Activated CD4-positive, alpha-beta T cell treated with anti-CD3 and anti-CD28 coated beads, Interleukin-2, amount 50 U/mL, for 48 hours (primary cell): ENCODE measurements around the gene LILRB5.
A peak's percentile ranks its signal among the peaks of the same experiment; 100 is the strongest.
"Not testable (repeated sequence)": the region's sequence is repeated elsewhere in the genome, so short reads cannot be mapped to it uniquely, and the experiment has no call there.

Experiments used
- DNase-seq, 2 experiments: peaks; one replicate each; pipeline ENCODE4 v3.0.0-alpha.2; 2020

The LILRB5 gene

GRCh38 chr19:54209811-54210494 lies 47.1 kb downstream of the LILRB5 start:
- peak; percentile 32 to 51 for DNase-seq

DNA sequence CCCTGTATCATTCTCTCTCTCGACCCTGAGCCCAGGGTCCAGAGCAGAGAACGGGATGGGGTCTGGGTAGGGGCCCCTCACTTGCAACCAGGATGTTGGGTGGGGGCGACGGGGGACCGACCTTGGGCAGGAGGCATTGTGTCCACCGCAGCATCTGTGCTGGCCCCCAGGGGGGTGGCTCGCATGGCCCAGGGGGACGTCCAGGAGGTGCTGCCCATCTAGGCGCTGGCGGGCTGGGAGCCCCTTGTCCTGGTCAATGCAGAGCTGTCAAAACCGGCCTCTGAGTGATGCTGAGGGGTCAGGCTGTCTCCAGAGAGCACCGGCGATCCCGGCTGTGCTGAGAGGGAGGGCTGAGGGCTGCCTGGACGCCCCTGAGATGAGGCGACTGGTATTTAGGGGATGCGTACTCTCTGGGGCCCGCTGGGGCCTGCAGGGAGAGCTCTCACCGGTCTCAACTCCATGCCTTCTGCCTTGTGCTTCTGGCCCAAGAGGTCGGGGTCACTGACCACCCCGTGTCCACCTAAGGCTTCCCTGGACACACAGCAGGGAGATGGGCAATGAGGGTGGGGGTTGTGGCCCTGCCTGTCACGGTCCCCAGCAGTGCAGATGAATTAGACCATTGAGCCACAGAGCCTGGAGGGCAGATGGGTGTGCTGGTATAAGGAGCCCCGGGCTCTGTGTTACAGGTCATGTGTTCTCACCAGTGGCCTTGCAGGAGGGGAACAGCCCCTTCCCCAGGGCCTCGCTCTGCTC lies 47.8 kb downstream of the LILRB5 start:
- peak in 1 of 2 experiments; percentile 34 for DNase-seq

DNA sequence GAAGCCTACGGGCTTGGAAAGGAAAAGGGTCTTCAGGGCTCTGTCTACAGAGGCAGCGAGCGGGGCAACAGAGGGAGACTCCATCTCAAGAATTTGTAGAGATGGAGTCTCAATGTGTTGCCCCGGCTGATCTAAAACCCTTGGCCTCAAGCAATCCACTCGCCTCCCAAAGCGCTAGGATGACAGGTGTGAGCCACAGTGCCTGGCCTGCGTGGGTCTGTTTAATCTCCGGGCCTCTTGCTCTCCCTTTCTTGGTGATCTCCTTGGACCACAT lies 48.4 kb downstream of the LILRB5 start:
- DNase-seq = no peak

DNA sequence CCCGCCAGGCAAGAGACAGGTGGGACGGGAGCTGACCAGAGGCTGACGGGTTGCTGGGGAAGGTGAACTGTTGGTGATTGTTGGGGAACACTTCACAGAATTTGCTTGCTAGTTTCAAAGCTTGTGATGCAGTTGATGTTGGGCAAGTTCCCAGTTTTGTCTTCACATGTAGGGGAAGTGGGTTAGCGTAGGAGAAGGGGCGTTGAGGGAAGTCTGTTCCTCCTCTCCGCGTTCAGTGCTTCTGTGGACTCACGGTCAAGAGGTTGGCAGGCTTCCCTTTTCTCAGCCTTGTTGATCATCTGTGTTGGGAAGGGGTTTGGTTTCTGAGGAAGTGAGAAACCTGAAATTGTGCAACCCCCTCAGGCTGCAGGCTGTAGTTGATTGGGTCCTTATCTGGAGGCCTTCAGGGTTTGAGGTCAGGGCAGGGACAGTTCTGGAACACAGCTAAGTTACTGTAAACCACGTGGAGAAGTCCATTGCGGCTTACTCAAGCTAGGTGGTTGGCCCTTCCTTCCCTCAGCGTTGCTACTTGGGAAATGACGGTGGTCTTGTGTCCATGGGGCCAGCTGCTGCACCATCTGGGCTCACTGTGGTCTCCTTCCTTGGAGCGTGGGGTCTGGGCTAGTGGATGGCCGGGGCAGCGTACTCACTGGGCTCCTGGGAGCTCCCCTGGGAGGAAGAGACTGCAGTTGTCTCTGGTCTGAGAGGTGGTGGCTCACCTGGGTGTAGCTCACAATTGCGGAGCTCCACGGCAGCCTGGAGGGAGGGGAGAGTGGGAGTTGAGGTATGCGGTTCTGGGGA lies 48.9 kb downstream of the LILRB5 start:
- DNase-seq = peak; percentile 72 to 76

- DNase-seq = no peak
Observed at GRCh38 chr19:54207676-54207982, 49.4 kb downstream of the LILRB5 start.

GRCh38 chr19:54207193-54207592 lies 49.9 kb downstream of the LILRB5 start:
- not testable (repeated sequence) for DNase-seq

GRCh38 chr19:54206831-54207177 lies 50.3 kb downstream of the LILRB5 start:
- DNase-seq = peak in 1 of 2 experiments; percentile 31

DNA sequence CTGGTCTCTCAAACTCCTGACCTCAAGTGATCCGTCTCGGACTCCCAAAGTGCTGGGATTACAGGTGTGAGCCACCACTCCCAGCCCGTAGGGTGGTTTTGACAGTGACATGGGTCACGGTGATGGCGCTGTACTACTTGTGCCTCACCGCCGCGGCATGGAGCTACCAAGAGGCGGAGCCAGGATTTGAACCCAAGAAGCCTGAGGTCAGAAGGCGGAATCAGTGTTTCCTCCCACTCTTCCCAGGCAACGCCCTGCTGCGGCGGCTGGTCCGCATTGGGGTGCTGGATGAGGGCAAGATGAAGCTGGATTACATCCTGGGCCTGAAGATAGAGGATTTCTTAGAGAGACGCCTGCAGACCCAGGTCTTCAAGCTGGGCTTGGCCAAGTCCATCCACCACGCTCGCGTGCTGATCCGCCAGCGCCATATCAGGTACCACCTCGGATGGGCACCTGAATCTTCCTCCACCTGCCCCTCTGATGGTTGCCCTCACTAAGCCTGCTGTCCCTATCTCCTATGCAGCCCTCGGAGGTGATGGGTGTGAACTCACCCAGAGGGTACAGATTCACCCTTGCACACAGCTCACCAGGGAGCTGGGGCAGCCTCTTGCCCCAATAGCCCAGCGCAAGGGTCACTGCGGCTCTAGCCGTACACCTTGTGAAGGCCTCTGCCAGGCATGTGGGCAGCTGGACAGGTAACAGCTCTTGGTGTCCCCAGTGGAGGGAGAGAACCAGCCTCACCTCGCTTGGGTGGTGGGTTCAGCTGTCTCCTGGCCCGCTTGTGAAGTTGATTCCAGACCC lies 50.8 kb downstream of the LILRB5 start:
- peak in 1 of 2 experiments; percentile 17 for DNase-seq

GRCh38 chr19:54204767-54205468 lies 52.2 kb downstream of the LILRB5 start:
- DNase-seq = no peak

GRCh38 chr19:54203151-54203611 lies 53.9 kb downstream of the LILRB5 start:
- no peak for DNase-seq

DNA sequence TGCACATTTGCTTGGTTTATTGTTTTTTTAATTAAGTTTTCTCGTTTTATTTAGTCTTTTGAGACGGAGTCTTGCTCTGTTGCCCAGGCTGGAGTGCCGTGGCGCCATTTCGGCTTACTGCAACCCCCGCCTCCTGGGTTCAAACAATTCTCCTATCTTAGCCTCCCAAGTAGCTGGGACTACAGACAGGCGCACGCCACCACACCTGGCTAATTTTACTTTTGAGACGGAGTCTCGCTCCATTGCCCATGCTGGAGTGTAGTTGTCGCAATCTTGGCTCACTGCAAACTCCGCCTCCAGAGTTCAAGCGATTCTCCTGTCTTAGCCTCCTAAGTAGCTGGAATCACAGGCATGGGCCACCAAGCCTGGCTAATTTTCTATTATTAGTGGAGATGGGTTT lies 55.1 kb downstream of the LILRB5 start:
- no peak for DNase-seq

GRCh38 chr19:54201172-54201701 lies 55.8 kb downstream of the LILRB5 start:
- no peak for DNase-seq
